HG03457 (cell line): Measurements from ENCODE around the gene CELF5.
"Not testable (repeated sequence)": the region's sequence is repeated elsewhere in the genome, so short reads cannot be mapped to it uniquely, and the experiment has no call there.

Experiments
- ATAC-seq: cut with Tn5 transposase; IDR thresholded peaks from one replicate; pipeline ENCODE4 v1.9.1; 2021; ENCODE audit warnings: moderate number of reproducible peaks; ENCODE audit not compliant: unreplicated experiment

CELF5 gene

DNA sequence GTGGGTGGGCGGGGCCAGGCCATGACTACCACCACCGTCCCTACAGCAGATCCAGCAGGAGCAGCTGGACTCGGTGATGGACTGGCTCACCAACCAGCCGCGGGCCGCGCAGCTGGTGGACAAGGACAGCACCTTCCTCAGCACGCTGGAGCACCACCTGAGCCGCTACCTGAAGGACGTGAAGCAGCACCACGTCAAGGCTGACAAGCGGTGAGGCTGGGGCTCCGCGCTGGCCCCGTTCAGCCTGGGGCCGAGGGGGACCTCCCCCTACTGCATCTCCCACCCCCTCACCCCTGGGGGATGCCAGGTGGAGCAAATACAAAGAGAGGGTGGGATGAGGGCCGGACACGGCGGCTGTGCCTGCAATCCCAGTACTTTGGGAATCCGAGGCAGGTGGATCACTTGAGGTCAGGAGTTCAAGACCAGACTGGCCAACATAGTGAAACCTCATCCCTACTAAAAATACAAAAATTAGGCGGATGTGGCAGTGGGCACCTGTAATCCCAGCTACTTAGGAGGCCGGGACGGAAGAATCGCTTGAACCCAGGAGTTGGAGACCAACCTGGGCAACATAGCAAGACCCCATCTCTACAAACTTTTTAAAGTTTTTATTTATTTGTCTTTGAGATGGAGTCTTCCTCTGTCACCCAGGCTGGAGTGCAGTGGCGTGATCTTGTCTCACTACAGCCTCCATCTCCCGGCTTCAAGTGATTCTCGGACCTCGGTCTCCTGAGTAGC, 18.1 kb upstream of the CELF5 start:
- ATAC-seq: no peak

DNA sequence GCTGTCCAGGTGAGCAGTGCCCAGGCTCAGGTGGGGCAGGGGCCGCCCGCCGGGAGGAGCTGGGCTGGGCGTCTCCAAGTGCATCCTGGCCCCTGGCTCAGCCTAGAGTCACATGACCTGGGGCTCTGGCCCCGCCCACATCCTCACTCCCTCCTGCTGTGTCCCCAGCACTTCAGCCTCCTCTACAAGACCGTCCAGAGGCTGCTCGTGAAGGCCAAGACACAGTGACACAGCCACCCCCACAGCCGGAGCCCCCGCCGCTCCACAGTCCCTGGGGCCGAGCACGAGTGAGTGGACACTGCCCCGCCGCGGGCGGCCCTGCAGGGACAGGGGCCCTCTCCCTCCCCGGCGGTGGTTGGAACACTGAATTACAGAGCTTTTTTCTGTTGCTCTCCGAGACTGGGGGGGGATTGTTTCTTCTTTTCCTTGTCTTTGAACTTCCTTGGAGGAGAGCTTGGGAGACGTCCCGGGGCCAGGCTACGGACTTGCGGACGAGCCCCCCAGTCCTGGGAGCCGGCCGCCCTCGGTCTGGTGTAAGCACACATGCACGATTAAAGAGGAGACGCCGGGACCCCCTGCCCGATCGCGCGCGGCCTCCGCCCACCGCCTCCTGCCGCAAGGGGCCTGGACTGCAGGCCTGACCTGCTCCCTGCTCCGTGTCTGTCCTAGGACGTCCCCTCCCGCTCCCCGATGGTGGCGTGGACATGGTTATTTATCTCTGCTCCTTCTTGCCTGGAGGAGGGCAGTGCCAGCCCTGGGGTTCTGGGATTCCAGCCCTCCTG, 16.8 kb upstream of the CELF5 start:
- ATAC-seq: no peak

DNA sequence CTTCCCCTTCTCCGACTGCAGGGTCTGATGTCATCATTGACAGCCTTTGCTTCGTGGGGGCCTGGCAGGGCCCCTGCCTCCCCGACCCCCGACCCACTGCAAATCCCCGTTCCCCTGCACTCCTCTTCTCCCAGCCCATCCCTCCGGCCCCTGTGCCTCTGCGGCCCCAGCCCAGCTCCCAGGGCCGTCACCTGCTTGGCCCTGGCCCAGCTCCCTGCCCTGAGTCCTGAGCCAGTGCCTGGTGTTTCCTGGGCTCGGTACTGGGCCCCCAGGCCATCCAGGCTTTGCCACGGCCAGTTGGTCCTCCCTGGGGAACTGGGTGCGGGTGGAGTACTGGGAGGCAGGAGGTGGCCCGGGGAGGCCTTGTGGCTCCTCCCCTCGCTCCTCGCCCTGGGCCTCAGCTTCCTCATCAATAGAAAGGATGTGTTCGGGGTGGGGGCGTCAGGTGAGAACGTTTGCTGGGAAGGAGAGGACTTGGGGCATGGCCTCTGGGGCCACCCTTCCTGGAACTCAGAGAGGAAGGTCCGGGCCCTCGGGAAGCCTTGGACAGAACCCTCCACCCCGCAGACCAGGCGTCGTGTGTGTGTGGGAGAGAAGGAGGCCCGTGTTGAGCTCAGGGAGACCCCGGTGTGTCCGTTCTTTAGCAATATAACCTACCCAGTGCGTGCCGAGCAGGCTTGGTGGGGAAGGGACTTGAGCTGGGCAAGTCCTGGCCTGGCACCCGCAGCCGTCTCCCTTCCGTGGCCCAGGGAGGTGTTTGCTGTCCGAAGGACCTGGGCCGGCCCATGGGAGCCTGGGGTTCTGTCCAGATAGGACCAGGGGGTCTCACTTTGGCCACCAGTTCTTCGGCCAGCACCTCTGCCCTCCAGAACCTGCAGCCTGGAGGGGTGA, 15.9 kb upstream of the CELF5 start:
- ATAC-seq: no peak

DNA sequence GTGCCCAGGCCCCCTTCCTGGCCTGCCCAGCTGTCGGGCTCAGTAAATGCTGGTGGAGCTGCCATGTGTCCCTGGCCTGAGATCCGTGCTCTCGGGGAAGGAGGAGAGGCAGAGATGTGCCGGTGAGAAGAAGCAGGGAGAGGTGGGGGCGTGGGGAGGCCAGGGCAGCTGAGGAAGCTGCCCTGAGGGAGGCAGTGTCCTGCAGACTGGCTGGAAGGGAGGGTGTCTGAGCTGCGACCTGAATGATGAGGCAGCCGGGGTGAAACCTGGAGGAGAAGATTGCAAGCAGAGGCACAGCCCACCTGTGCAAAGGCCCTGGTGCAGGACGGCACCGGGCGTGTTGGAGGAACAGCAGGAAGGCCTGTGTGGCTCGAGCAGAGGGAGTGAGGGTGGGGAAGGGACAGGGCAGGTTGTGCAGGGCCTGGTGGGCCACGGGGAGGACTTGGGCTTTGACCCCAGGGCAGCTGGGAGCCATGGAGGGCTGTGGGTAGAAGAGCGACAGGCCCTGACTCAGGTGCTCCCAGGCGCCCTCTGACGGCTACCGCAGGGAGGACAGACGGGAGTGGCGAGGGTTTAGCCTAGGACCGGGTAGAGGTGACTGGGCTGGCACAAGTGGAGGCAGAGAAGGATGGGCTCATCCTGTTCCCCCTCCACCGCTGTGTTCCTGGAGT, 14.0 kb upstream of the CELF5 start:
- ATAC-seq: no peak

DNA sequence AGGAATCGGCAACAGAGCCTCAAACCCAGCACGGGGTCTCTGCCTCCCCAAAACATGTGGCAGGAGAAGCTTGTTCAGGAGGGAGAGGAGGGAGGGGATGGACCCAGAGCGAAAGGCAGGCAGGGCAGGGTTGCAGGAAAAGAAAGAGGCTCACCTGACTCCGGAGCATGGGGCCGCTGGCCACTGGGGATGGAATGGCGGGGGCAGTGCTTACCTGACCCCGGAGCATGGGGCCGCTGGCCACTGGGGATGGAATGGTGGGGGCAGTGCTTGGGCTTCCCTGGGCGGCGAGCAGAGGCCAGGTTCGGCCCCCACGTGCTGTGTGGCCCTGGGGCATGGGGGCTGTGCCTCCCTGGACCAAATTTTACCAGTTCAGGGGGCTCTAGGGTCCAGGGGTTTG, 13.3 kb upstream of the CELF5 start:
- no peak for ATAC-seq

DNA sequence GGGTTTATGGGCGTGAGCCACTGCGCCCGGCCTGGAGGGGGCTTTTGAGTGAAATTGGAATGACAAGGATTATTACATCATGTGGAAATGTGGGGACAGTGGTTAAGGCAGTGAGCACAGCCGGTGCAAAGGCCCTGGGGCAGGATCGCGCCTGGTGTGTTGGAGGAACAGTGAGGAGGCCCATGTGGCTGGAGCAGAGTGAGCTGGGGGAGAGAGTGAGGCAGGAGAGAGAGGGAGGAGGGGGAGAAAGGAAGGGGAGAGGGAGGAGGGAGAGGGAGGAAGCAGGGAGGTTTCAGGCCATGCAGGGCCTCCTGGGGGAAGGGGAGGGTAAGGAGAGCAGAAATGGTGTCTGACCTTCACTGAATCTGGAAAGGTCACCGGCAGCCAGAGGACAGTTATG, 11.3 kb upstream of the CELF5 start:
- ATAC-seq: no peak

DNA sequence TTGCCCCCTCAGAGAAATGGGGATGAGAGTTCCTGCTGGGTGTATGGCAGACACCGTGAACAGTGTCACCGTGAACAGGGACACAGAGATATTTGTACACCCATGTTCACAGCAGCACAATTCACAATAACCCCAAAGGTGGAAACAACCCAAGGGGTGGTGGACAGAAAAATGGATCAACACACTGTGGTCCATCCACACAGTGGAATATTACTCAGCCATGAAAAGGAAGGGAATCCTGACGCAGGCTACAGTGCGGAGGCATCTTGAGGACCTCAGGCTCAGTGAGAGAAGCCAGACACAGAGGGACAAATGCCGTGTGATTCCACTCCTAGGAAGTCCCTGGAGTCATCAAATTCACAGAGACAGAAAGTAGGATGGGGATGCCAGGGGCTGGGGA, 7.6 kb upstream of the CELF5 start:
- no peak for ATAC-seq

DNA sequence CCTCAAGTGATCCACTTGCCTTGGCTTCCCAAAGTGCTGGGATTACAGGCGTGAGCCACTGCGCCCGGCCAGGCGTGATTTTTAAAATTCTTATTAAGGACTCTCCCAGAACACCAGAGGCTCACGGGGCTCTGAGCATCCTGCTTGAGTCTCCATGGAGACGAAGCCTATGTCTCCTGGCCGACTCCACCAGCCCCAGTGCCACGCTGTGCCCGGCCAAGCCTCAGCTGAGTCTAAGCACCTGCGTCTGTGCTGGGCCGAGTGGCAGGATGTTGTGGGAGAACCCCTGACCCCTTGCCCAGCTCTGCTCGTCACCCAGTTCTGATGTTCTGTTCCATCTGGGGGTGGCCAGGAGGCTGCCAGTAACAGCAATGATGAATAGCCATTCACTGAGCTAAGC, 3.9 kb upstream of the CELF5 start:
- ATAC-seq: no peak

DNA sequence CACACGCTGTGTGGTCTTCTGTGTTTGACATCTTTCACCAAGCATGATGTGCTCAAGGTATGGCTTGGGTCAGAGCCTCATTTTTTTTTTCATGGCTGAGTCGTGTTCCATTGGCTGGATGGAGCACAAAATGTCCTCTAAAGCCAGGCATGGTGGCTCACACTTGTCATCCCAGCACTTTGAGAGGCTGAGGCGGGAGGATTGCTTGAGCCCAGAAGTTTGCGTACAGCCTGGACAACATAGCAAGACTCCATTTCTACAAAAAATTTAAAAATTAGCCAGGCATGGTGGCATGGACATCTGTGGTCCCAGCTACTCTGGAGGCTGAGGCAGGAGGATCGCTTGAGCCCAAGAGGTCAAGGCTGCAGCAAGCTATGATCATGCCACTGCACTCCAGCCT, 2.9 kb upstream of the CELF5 start:
- not testable (repeated sequence) for ATAC-seq

DNA sequence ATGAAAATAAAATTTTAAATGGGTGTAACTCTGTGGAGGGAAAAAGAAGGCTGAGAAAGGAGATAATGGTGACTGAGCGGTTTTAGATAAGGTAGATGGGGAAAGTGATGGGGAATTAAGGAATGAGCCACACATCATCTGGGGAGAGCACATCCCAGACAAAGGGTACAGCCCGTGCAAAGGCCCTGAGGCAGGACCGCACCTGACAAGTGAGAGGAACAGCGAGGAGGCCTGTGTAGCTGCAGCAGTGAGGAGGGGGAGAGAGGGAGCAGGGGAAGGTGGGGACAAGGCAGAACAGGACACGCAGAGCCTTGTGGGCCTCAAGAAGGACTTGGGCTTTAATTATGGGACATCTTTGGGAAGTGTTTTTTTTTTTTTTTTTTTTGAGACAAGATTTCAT, 1.8 kb upstream of the CELF5 start:
- ATAC-seq: no peak

DNA sequence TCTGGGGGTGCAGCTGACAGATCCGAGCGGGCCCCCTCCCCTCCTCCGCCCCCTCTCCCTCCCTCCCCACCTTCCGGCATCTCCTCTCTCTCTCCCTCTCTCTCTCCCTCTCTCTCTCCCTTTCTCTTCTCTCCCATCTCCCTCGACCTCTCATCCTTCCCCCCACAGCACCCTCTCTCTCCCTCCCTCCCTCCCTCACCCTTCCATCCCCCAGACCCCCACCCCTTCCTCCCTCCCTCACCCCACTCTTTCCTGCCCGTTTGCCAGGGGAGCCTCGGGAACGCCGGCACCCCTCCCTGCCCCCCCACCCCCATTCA, 666 bp downstream of the CELF5 start:
- ATAC-seq: no peak

DNA sequence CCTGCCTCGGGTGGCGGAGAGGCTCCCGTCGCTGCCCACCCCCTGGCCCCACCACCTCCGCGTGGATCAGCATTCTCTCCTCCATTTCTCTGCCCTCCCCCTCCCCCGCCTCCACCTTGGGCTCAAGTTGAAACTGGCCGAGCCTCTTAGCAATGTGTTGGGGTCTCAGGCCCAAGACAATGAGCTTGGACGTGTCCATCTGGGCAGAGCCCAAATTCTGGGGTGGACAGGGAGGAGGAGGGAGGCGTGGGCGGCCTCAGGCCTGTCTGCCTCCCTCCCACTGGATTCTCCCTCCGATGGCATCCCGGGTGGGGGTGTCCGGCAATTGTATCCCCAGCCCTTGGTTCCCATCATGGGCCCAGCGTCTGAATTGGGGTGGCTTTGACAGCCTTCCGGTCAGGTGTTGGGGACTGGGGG, 1.2 kb downstream of the CELF5 start:
- ATAC-seq: no peak

DNA sequence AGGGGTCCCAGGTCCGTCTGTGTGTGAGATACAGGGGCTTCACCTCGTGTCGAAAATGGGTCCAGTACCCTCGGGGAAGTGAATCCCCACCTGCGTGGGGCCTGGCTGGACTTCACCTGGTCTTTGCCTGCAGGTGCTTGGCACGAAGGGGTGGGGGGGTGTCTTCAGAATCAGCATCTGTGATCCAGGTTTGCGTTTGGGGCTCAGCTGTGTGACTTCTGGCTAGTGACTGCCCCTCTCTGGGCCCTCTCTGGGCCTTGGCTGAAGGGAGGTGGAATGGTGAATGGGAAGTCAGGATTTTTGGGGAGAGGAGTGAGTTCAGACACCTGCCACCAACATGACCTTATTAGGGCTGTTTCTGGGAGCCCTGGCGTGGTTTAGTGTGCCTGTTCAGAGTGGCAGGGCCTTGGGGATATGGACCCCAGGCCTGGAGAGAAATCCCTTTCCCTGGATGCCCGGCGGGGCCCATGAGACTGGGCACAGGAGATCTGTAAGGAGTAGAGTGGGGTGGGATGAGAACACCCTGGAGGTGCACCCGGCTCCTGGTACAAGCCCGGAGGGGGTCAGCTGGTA, 2.7 kb downstream of the CELF5 start:
- ATAC-seq: no peak

DNA sequence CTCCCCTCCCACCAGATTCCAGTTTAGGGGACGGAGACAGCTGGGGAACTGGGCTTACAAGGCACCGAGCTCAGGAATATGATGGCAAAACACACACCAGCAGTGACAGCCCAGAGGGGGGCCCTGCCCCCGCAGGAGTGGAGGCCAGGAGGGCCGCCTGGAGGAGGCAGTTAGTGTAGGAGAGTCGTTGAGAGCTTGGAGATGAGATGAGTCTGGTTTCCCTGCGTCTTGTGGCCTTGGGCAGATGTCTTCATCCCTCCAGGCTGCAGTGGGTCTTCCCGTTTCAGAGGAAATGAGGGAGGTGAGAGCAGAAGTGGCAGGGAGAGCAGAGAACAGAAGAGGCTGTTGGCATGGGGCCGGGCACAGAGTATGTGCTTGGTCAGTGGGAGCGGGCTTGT, 4.9 kb downstream of the CELF5 start:
- ATAC-seq: no peak

DNA sequence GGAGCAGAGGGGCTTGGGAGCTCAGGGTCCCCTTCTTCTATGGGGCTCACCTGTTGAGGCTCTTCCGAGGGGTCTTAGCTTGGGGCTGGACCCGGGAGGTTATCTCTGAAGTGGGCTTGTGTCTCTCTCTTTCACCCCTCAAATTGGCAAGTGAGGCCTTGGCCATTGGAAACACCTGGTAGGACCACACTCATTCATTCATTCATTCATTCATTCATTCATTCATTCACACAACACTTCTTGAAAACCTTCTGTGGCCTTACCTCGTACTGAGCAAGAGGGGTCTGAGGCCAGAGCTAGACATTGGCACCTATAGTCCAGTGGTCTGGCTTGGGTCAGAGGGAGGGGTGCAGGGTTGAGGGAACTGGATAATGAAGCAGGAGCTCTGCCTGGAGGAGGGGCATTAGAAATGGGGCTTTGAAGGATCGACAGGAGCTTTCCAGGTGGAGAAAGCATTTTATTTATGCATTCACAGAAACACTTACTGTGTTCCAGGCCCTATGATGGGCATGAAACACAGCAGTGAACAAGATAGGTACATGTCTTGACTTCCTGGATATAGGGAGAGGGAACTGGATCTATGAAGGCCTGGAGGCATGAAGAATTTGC, 5.5 kb downstream of the CELF5 start:
- ATAC-seq: no peak

DNA sequence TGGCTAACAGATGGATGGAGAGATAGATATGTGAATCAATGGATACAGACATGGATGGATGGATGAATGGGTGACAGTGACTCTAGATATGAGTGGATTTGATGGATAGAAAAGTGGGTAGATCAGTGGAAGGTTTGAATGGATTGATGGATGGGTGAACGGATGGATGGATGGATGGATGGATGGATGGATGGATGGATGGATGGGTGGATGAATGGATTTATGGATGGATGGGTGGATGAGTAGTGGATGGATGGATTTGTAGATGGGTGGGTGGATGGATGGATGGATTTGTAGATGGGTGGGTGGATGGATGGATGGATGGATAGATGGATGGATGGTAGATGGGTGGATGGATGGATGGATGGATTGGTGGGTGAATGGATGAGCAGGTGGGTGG, 6.8 kb downstream of the CELF5 start:
- no peak for ATAC-seq

DNA sequence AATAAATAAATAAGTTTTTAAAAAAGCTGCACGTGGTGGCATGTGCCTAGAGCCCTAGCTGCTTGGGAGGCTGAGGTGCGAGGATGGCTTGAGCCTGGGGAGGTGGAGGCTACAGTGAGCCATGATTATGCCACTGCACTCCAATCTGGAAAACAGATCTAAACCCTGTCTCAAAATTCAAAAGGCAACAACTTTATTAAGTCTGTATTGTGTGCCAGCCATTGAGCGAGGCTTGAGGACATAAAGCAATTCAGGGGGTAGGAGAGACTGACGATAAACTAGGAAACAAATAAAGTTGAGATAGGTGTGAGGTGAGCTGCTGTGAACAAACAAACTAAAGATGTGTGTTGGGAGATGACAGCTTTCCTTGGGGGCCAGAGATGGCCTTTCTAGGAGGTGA, 8.7 kb downstream of the CELF5 start:
- ATAC-seq: no peak

DNA sequence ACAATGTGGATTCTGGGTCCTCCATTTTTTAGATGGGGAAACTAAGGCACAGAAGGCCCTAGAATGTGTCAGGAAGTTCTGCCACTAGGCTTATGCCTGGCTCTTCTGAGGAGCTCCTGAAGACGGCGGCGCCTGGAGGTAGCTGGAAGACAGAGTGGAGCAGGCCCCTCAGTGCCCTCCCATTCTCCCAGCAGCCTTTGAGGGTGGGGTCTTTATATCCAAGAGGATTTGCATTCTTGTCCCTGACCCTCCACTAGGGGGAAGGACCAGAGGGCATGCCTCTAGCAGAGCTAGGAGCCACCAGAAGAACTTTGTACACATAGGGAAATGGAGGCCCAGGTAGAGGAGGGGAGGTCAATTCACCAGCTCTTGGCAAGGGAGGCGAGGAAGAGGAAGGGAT, 9.4 kb downstream of the CELF5 start:
- ATAC-seq: no peak

DNA sequence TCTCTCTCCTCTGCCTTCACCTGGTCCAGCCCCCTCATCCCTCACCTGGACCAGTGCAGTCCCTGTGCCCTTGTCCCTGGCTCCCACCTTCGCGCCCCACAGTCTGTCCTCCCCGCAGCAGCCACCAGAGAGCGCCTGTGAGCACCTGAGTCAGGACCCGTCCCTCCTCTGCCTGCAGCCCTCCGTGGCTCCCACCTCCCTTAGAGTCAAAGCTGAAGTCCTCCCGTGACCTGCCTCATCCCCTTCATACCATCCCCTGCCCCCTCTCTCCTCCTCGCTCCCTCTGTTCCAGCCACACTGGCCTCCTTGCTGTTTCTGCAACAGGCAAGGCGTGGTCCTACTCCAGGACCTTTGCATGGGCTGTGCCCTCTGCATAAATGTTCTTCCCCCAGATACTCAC, 10.3 kb downstream of the CELF5 start:
- ATAC-seq: no peak

DNA sequence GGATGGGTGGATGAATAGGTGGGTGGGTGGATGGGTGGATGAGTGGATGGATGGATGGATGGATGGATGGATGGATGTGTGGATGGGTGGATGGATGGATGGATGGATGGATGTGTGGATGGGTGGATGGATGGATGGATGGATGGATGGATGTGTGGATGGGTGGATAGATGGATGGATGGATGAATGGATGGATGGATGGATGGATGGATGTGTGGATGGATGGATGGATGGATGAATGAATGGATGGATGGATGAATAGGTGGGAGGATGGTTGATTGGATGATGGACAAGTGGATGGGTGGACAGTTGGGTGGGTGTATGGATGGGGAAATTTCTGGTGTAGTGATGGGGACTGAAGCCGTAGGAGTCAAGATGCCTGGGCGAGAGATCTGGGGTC, 11.1 kb downstream of the CELF5 start:
- not testable (repeated sequence) for ATAC-seq
